AG09309 (cell line): ENCODE measurements around the gene MAS1.

Experiments
- DNase-seq: peaks from one replicate; pipeline ENCODE4 v3.0.0-alpha.2; 2010; ENCODE audit warnings: low read depth
- H3K4me3 ChIP-seq: 2 replicates; pipeline ENCODE4 v1.5.1; 2011; ENCODE audit warnings: mild to moderate bottlenecking, low read depth, low read length, moderate library complexity; ENCODE audit not compliant: control insufficient read depth
- TF ChIP-seq, protein P1 (sequence below): IDR thresholded peaks from 2 replicates; pipeline ENCODE4 v1.5.1; 2011; ENCODE audit warnings: mild to moderate bottlenecking, low read depth, low read length, inconsistent platforms; ENCODE audit not compliant: insufficient read depth, control insufficient read depth; ENCODE audit errors: missing control alignments

MAS1 gene

DNA sequence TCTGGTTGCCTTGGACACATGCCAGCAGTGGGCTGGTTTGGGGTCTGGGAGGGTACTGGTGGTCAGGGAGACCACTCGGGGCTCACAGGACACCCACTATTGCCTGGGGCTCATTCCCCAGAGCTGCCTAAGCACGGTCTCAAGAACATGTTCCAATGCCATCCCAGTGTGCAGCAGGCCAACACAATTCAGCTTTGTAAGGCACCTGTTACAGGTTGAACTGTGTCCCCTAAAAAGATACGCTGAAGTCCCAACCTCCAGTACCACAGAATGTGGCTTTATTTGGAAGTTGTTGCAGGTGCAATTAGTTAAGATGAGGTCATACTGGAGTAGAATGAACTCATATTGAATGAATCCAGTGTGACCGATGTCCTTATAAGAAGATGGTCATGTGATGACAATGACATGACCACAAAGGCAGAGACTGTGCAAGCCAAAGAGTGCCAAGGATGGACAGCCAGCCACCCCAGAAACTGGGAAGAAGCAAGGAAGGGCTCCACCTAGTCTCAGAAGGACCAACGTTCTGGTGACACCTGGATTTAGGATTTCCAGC is 13.5 kb upstream of the MAS1 start:
- H3K4me3 ChIP-seq, result no peak overlapping the region
- DNase-seq, result no peak
- TF ChIP-seq, protein P1, sequence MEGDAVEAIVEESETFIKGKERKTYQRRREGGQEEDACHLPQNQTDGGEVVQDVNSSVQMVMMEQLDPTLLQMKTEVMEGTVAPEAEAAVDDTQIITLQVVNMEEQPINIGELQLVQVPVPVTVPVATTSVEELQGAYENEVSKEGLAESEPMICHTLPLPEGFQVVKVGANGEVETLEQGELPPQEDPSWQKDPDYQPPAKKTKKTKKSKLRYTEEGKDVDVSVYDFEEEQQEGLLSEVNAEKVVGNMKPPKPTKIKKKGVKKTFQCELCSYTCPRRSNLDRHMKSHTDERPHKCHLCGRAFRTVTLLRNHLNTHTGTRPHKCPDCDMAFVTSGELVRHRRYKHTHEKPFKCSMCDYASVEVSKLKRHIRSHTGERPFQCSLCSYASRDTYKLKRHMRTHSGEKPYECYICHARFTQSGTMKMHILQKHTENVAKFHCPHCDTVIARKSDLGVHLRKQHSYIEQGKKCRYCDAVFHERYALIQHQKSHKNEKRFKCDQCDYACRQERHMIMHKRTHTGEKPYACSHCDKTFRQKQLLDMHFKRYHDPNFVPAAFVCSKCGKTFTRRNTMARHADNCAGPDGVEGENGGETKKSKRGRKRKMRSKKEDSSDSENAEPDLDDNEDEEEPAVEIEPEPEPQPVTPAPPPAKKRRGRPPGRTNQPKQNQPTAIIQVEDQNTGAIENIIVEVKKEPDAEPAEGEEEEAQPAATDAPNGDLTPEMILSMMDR, result no peak

DNA sequence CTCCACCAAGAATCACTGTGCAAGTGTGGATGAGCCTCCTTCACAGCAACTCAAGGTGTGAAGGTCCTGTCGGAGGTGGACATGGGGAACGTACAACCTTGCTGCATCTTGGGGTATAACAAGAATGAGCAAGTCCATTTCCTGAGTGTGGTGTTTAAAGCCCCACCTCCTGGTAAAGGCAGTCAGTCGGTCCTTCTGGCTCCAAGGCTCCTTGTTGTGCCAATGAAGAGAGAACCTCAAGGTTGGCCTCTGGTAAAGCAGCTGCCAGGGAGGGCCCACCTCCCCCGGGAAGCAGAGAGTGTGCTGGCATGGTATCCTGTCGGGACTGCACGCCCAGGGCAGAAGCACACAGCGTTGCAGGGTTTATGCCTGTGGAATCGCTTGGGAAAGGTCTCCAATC is 12.4 kb upstream of the MAS1 start:
- no peak for DNase-seq
- TF ChIP-seq, protein P1, result no peak
- H3K4me3 ChIP-seq, result no peak overlapping the region

DNA sequence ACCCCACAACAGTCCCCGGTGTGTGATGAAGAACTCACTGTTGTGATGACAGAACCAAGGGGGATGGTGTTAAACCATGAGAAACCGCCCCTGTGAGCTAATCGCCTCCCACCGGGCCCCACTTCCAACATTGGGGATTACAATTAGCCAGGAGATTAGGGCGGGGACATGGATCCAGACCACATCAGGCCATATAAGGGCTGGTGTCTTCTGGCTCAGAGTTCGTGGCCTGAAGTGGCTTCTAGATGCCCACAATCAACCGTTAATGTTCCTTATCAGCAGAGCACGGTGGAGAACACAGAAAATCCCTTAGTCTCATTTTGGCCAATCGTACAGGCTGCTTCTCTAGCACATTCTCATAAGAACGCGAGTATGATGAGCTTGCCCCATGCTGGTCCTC is 10.9 kb upstream of the MAS1 start:
- DNase-seq, result no peak
- no peak overlapping the region for H3K4me3 ChIP-seq
- TF ChIP-seq, protein P1, result no peak

DNA sequence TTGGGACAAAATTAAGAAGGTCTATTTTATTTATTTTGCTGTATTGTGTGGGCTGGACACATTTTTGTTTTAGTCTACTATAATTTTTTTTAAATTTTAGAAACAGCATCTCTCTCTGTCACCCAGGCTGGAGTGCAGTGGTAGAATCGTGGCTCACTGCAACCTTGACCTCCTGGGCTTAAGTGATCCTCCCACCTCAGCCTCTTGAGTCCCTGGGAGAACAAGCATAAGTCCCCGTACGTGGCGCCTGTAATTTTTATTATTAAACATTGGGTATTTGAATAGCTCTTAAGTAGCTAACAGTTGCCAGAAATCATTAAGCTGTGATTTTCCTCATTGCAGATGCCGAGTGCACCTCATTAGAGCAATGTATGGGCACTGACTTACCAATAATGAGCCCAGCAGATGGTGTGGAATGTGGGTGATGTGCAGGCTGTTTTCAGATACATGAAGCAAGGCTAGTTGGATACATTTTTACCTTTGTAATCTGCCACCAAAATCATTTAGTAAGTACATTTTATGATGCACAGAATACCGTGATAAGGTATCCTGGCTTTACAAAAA is 10.3 kb upstream of the MAS1 start:
- TF ChIP-seq, protein P1, result no peak

DNA sequence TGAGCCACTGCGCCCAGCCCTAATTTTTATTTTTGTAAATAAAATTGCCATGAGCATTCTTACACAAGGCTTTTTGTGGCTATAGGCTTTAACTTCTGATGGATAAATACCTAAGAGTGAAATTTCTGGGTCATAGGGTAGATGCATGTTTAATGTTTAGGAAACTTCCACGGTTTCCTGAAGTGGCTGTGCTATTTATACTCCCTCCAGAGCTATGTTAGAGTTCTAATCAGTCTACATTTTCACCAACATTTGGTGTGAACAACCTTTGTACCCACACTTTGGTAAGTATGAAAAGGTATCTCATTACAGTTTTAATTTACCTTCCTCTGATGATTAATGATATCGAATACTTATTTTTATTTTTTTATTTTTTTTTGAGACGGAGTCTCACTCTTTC is 6.1 kb upstream of the MAS1 start:
- TF ChIP-seq, protein P1, result no peak
- no peak overlapping the region for H3K4me3 ChIP-seq
- DNase-seq, result no peak

More for the DNA sequence above, 10.3 kb upstream of the MAS1 start:
- no peak overlapping the region for H3K4me3 ChIP-seq
- DNase-seq, result no peak

DNA sequence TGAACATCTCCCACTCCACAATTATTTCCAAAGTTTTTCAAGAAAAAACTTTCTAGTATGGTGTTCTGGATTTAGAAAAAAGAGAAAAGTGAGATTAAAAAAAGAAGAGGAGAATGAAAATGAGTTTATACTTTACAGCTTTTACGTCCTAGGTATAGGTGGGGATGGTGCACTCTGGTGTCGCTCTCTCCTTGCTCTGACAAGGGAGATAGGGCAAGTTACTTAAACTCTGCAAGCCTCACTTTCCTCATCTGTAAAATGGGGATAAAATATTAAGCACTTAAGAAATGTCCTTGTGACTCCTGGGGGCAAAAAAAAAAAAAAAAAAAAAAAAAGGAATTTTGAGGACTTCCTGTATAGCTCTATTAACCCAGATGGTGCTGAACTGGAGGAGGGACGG is 4.5 kb upstream of the MAS1 start:
- TF ChIP-seq, protein P1, result no peak
- H3K4me3 ChIP-seq, result no peak overlapping the region
- DNase-seq, result no peak

DNA sequence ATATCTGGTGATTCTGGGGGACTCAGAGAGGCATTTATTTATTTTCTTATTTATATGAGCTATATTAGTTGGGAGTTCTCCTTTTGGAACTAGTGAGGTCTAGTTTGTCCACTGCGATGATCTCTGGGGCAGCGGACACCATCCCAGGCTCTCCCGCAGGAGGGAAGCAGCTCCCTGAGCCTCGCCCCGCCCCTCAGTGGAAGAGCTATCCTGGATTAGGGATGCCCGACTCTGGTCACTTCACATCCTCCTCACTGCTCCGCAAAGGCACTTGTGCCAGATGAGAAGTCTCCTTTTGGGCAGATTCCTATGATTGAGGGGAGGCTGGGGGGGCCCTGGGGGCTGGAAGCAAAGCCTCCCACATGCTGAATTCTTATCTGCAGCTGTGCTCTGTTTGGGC is 3.6 kb upstream of the MAS1 start:
- TF ChIP-seq, protein P1, result no peak
- no peak overlapping the region for H3K4me3 ChIP-seq
- no peak for DNase-seq
